ENCODE results near the gene GOT2. TPM values are rescaled to one million over a fixed set of nuclear protein-coding genes. Genes with fewer than 3 reads are reported as not detected.

GOT2 gene
- total and polyA plus RNA-seq, 2 of the 8 experiments (the other 6 are each of a cell fraction or from before 2014, with no cell fraction given) = 62.9 to 223 TPM

- H3K4me3 ChIP-seq (ENCODE audit: extremely low read depth in 1 of 4, insufficient read depth in 2 of 4, low read depth in 3 of 4, low read length in 4 of 4) = no peak overlapping the region
- H3K23ac ChIP-seq (ENCODE audit: insufficient read length) = no peak overlapping the region
- no peaks in the 10 kb centered on the region for H3K79me2 ChIP-seq (ENCODE audit: control insufficient read depth in 1 of 2, insufficient read depth in 2 of 2, low read length in 2 of 2)
- CTCF ChIA-PET (ENCODE audit: partially characterized antibody) = interaction anchor here (1.2 kb wide), 1 partner anchor 86 kb away, joined by 3 read pairs; no protein-coding TSS in a partner anchor
- no peaks in the 10 kb centered on the region for H3K79me1 ChIP-seq (ENCODE audit: low read depth, low read length)
- H2BK15ac ChIP-seq (ENCODE audit: low read length) = no peak overlapping the region
- H3K9ac ChIP-seq (replicated peaks in 1 of 4; ENCODE audit: extremely low read depth in 1 of 4, low read depth in 3 of 4, low read length in 3 of 4) = no peak overlapping the region
- H3K36me3 ChIP-seq (ENCODE audit: control insufficient read depth in 2 of 4, insufficient read depth in 4 of 4, low read length in 3 of 4) = peaks cover 2 to 13% (median 5%) of the 10 kb centered on the region in 4 experiments; a peak in 6 of 8 replicates
- no peak overlapping the region for H3K56ac ChIP-seq (replicated peaks; ENCODE audit: insufficient read length, low read depth, low read length)
- POLR2A ChIA-PET (ENCODE audit: partially characterized antibody) = no interaction called here
- no peaks in the 10 kb centered on the region for H3K27me3 ChIP-seq (replicated peaks in 1 of 4; ENCODE audit: control insufficient read depth in 3 of 4, extremely low read depth in 1 of 4, insufficient read depth in 3 of 4, low read length in 3 of 4)
- H2AK5ac ChIP-seq (ENCODE audit: low read depth, low read length) = no peak overlapping the region
- H3K4me1 ChIP-seq (replicated peaks in 1 of 4; ENCODE audit: control insufficient read depth in 3 of 4, insufficient read depth in 4 of 4, low read length in 3 of 4) = no peaks in the 10 kb centered on the region
- H2AFZ ChIP-seq (ENCODE audit: low read length) = no peak overlapping the region
- no peak overlapping the region for H2BK20ac ChIP-seq (ENCODE audit: low read length)
- FAIRE-seq (no peak), DNase-seq (ENCODE audit: low read depth in 1 of 2, low spot score in 2 of 2) (no peak)
- no peak overlapping the region for H3K4me2 ChIP-seq (ENCODE audit: insufficient read depth in 1 of 2, low read depth in 2 of 2, low read length in 2 of 2)
- H3K9me3 ChIP-seq (ENCODE audit: insufficient read depth in 2 of 2, low read depth in 1 of 2, low read length in 1 of 2) = no peaks in the 10 kb centered on the region
- no peak overlapping the region for H4K8ac ChIP-seq (ENCODE audit: extremely low read depth, insufficient read depth, low read length)
- H2BK120ac ChIP-seq (replicated peaks; ENCODE audit: low read depth, low read length) = no peak overlapping the region
- TF ChIP-seq POLR2AphosphoS5 (IDR thresholded peaks at IDR 0.05; ENCODE audit: low read depth, low read length) (no peak), CHD1 (IDR thresholded peaks at IDR 0.05; ENCODE audit: low read depth, low read length) (no peak), EP300 (IDR thresholded peaks at IDR 0.05; ENCODE audit: borderline replicate concordance in 1 of 2, low read depth in 2 of 2, low read length in 2 of 2) (no peak), RBBP5 (IDR thresholded peaks at IDR 0.05; ENCODE audit: borderline replicate concordance, low read depth, low read length) (no peak), TEAD4 (IDR thresholded peaks at IDR 0.05; ENCODE audit: low read depth, low read length) (no peak), MAFK (IDR thresholded peaks at IDR 0.05; ENCODE audit: low read depth, low read length) (no peak), CBX5 (IDR thresholded peaks at IDR 0.05; ENCODE audit: low read depth, low read length) (no peak), BACH1 (IDR thresholded peaks at IDR 0.05; ENCODE audit: low read length) (no peak)
- H2BK5ac ChIP-seq (ENCODE audit: low read depth, low read length) = no peak overlapping the region; the same call in 1 of the 2 replicates
- no peak overlapping the region for H4K91ac ChIP-seq (replicated peaks; ENCODE audit: insufficient read length, low read length)
- H3K14ac ChIP-seq (ENCODE audit: insufficient read length) = no peak overlapping the region
- no peak overlapping the region for H3K18ac ChIP-seq (ENCODE audit: extremely low read depth, low read length)
- H3K4ac ChIP-seq (replicated peaks; ENCODE audit: insufficient read length, low read depth, low read length) = no peak overlapping the region
- no peak overlapping the region for H2BK12ac ChIP-seq (ENCODE audit: low read depth, low read length)
- peaks cover 2% of the 10 kb centered on the region; the same call in 1 of the 2 replicates for H3K23me2 ChIP-seq (ENCODE audit: low read depth, low read length)
- H4K5ac ChIP-seq (ENCODE audit: insufficient read length, low read depth, low read length) = no peak overlapping the region
- no peak overlapping the region for H3K27ac ChIP-seq (ENCODE audit: low read depth, low read length)
- no peaks in the 10 kb centered on the region for H4K20me1 ChIP-seq (replicated peaks in 1 of 2; ENCODE audit: control insufficient read depth in 1 of 2, insufficient read depth in 2 of 2, low read length in 2 of 2)
Measured at GRCh38 chr16:58670177-58670576, 63.9 kb downstream of the GOT2 start.
